ENCODE measurements around the gene CGNL1. TPM values are rescaled to one million over a fixed set of nuclear protein-coding genes. Genes with fewer than 3 reads are reported as not detected.

The CGNL1 gene
- total RNA-seq, 1 experiment from 2014 or later = 34.6 TPM

DNA sequence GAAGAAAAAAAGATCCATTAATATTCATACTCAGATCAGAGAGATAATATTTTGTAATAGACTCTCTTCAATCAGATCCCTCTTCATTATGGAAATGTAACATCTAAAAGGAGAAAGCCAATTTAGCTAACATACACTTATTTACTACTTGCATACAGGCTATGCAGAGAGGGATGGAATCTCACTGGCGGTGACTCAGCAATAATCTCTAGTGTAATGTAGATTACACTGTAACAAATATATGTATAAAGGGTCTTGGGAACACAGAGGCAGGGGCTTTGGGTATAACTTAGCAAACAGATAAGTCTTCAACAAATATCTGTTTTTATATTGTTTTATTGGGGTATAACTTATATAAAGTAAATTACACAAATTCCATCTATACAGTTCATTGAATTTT is 69.6 kb downstream of the CGNL1 start:
- peak overlapping the region; percentile 81 to 94 (median 91) for H3K27ac Mint-ChIP-seq

More for the DNA sequence above, 69.6 kb downstream of the CGNL1 start:
- H3K18ac ChIP-seq (ENCODE audit: insufficient read length, low read depth, low read length) = no peak overlapping the region
- Mint-ChIP-seq H3K36me3 (ENCODE audit: insufficient read depth in 1 of 3, low read depth in 3 of 3) (peaks cover 22 to 42% (median 38%) of the 10 kb centered on the region in 3 experiments), H3K27me3 (ENCODE audit: low read depth) (no peaks in the 10 kb centered on the region), H3K4me1 (peaks cover 21 to 27% of the 10 kb centered on the region in 2 experiments), H3K4me3 (no peak overlapping the region), H3K9me3 (no peaks in the 10 kb centered on the region)
- no peak overlapping the region for H3K23ac ChIP-seq (ENCODE audit: insufficient read length, low read depth, low read length)
- no peak overlapping the region for H2AK5ac ChIP-seq (ENCODE audit: insufficient read length, low read length)
- H3K4me2 ChIP-seq (ENCODE audit: insufficient read depth, insufficient read length, low read length) = no peak overlapping the region
- no peak overlapping the region for H2BK5ac ChIP-seq (ENCODE audit: insufficient read length, low read length)
- H3K79me1 ChIP-seq (ENCODE audit: insufficient read depth, low read depth, low read length, poor library complexity, severe bottlenecking) = no peaks in the 10 kb centered on the region
- no peaks in the 10 kb centered on the region for H3K9me3 ChIP-seq (ENCODE audit: control insufficient read depth, low read depth, low read length)
- no peak overlapping the region for H2AFZ ChIP-seq (ENCODE audit: low read length)
- no peak overlapping the region for H4K91ac ChIP-seq (ENCODE audit: insufficient read length, low read depth, low read length)
- H3K4ac ChIP-seq (ENCODE audit: low read depth, low read length) = no peak overlapping the region
- no peak overlapping the region for H2BK15ac ChIP-seq (ENCODE audit: low read depth, low read length)
- no peak for DNase-seq
- H4K20me1 ChIP-seq (ENCODE audit: control insufficient read depth, insufficient read depth, insufficient read length) = no peaks in the 10 kb centered on the region
- H2BK20ac ChIP-seq (ENCODE audit: low read depth, low read length, poor library complexity, severe bottlenecking) = no peak overlapping the region
- no peak overlapping the region for H2BK120ac ChIP-seq (ENCODE audit: low read depth, low read length, poor library complexity, severe bottlenecking)
- no peak overlapping the region for H3K14ac ChIP-seq (ENCODE audit: insufficient read depth, low read length)
- no peak overlapping the region for H3K27ac ChIP-seq (ENCODE audit: insufficient read length, low read depth, low read length)
- H3K56ac ChIP-seq (ENCODE audit: insufficient read length, low read depth, low read length) = no peak overlapping the region
- no peaks in the 10 kb centered on the region for H3K79me2 ChIP-seq (ENCODE audit: insufficient read depth, low read length)
- H3K27me3 ChIP-seq (ENCODE audit: insufficient read depth, low read length) = no peaks in the 10 kb centered on the region
- no peaks in the 10 kb centered on the region for H3K4me1 ChIP-seq (ENCODE audit: insufficient read depth, low read length)
- no peak overlapping the region for H3K9ac ChIP-seq (ENCODE audit: extremely low read depth, insufficient read length, low read length)
- no peak overlapping the region for H2BK12ac ChIP-seq (ENCODE audit: insufficient read length, low read depth, low read length)
- no peak overlapping the region for H4K5ac ChIP-seq (ENCODE audit: insufficient read length, low read depth, low read length)
- WGBS (ENCODE audit: extremely low coverage, insufficient read length, low lambda C conversion rate) = no CpG with 5 or more reads among the region's 1 CpG
- no peak for TF ChIP-seq CTCF (conservative IDR thresholded peaks at IDR 0.05)
- no peak overlapping the region for H3T11ph ChIP-seq (ENCODE audit: low read length)
- no peak overlapping the region for H4K8ac ChIP-seq (replicated peaks; ENCODE audit: insufficient read length, low read depth, low read length)
- H3K23me2 ChIP-seq (ENCODE audit: insufficient read length, low read depth, low read length, poor library complexity, severe bottlenecking) = no peaks in the 10 kb centered on the region
